Esophagus muscularis mucosa (tissue), 4 donors: Measurements from ENCODE around the gene SLC4A5. TPM values are rescaled to one million over a fixed set of nuclear protein-coding genes. Genes with fewer than 3 reads are reported as not detected.
"Not testable (repeated sequence)": the region's sequence is repeated elsewhere in the genome, so short reads cannot be mapped to it uniquely, and the experiment has no call there.

Source experiments
- DNase-seq: peaks from one replicate; pipeline ENCODE4 v3.0.0-alpha.2; 2017; ENCODE audit errors: extremely low spot score
- H3K27ac ChIP-seq, 4 donors: fragments of 200-600 bp; sonication (generic); replicated peaks in 1 of 4; 1 replicate in 3 of 4; 2 replicates in 1 of 4; pipeline ENCODE4 v1.5.1; 2016 to 2019; ENCODE audit warnings: mild to moderate bottlenecking in 1 of 4
- H3K27me3 ChIP-seq, 4 donors: fragments of 200-600 bp; sonication (generic); one replicate each; pipeline versions ENCODE4 v1.5.1 to v1.6.0; 2016 to 2019
- H3K36me3 ChIP-seq, 4 donors: fragments of 200-600 bp; sonication (generic); one replicate each; pipeline ENCODE4 v1.5.1; 2016 to 2019
- H3K4me1 ChIP-seq, 4 donors: fragments of 200-600 bp; sonication (generic); one replicate each; pipeline ENCODE4 v1.5.1; 2016 to 2019
- H3K4me3 ChIP-seq, 4 donors: fragments of 200-600 bp; sonication (generic); 1 replicate in 2 of 4; 2 replicates in 2 of 4; pipeline ENCODE4 v1.5.1; 2016 to 2019; ENCODE audit warnings: mild to moderate bottlenecking in 4 of 4, moderate library complexity in 1 of 4
- H3K9me3 ChIP-seq, 4 donors: fragments of 200-600 bp; sonication (generic); 1 replicate in 3 of 4; 2 replicates in 1 of 4; pipeline ENCODE4 v1.5.1; 2016 to 2019
- CTCF ChIP-seq, 3 experiments: fragments of 200-600 bp in 2 of 3; fragments of 450-650 bp in 1 of 3; sonication (generic) in 2 of 3; IDR thresholded peaks; one replicate each; pipeline ENCODE4 v1.5.1; 2017 to 2019; ENCODE audit warnings: antibody characterized with exemption in 3 of 3, mild to moderate bottlenecking in 2 of 3, moderate library complexity in 1 of 3
- EP300 ChIP-seq: sonication (generic); formaldehyde crosslinking; IDR thresholded peaks from one replicate; pipeline ENCODE4 v1.6.1; 2017; ENCODE audit warnings: antibody characterized with exemption
- POLR2A ChIP-seq: fragments of 450-650 bp; IDR thresholded peaks from one replicate; pipeline ENCODE4 v1.6.1; 2017; ENCODE audit warnings: antibody characterized with exemption, moderate library complexity, mild to moderate bottlenecking, low read depth
- POLR2AphosphoS5 ChIP-seq, 2 donors: sonication (generic); formaldehyde crosslinking; IDR thresholded peaks; one replicate each; pipeline ENCODE4 v1.6.1; 2017; ENCODE audit warnings: antibody characterized with exemption in 2 of 2
- WGBS: methylation state at CpG from one replicate; pipeline ENCODE4 v1.1.5; 2018; 5-methylcytosine and 5-hydroxymethylcytosine counted together
- intact Hi-C: fragments of 100-400 bp; cut with DNase I; formaldehyde crosslinking; loops from one replicate; pipeline ENCODE4 v1.15.1; 2023
- total RNA-seq, 4 donors: library from RNA; depleted of rRNA; stranded (reverse); fragments of >200 nt; gene quantifications; one replicate each; pipeline versions ENCODE4 v1.1.0 to v1.2.1, GENCODE V29; 2016

The SLC4A5 gene
- total RNA-seq, 4 donors from 2014 or later, result 0.50 to 1.8 (median 1.4) TPM

- TF ChIP-seq EP300, result no peak
- TF ChIP-seq POLR2AphosphoS5 (IDR thresholded peaks at IDR 0.05), result no peak
- TF ChIP-seq CTCF (IDR thresholded peaks at IDR 0.05), result no peak
- TF ChIP-seq POLR2A, result no peak
- Histone ChIP-seq H3K9me3 (no peaks in the 10 kb centered on the region), H3K27me3 (no peaks in the 10 kb centered on the region), H3K4me3 (no peak overlapping the region), H3K4me1 (no peaks in the 10 kb centered on the region), H3K27ac (no peak overlapping the region), H3K36me3 (peaks cover 45 to 83% (median 66%) of the 10 kb centered on the region in 4 donors)
- intact Hi-C loops, result no loop called here
- no peak for DNase-seq
These were observed 14.4 kb upstream of the SLC4A5 start for GRCh38 chr2:74357627-74358026.

- H3K4me3 ChIP-seq, result no peak overlapping the region
- 93% methylated on average over 4 of the region's 4 CpGs for WGBS
- TF ChIP-seq EP300 (no peak), POLR2AphosphoS5 (IDR thresholded peaks at IDR 0.05) (no peak), CTCF (IDR thresholded peaks at IDR 0.05) (no peak), POLR2A (no peak)
- intact Hi-C loops, result no loop called here
- peaks cover 0 to 12% (median 0%) of the 10 kb centered on the region in 4 donors for H3K36me3 ChIP-seq
- H3K9me3 ChIP-seq, result no peaks in the 10 kb centered on the region
- H3K4me1 ChIP-seq, result no peaks in the 10 kb centered on the region
- no peak overlapping the region for H3K27ac ChIP-seq
- H3K27me3 ChIP-seq, result no peaks in the 10 kb centered on the region
- DNase-seq, result no peak
These were observed 6.7 kb upstream of the SLC4A5 start for GRCh38 chr2:74349889-74350288.

GRCh38 chr2:74347742-74348141 is 4.5 kb upstream of the SLC4A5 start:
- Histone ChIP-seq H3K27ac (no peak overlapping the region), H3K4me3 (no peak overlapping the region), H3K4me1 (no peaks in the 10 kb centered on the region), H3K36me3 (no peaks in the 10 kb centered on the region), H3K9me3 (no peaks in the 10 kb centered on the region), H3K27me3 (no peaks in the 10 kb centered on the region)
- TF ChIP-seq CTCF (IDR thresholded peaks at IDR 0.05), result no peak
- TF ChIP-seq POLR2AphosphoS5 (IDR thresholded peaks at IDR 0.05), result no peak
- TF ChIP-seq EP300, result no peak
- no peak for TF ChIP-seq POLR2A
- intact Hi-C loops, result no loop called here
- no peak for DNase-seq
- 98% methylated on average over 3 of the region's 3 CpGs for WGBS

- Histone ChIP-seq H3K9me3 (no peaks in the 10 kb centered on the region), H3K36me3 (no peaks in the 10 kb centered on the region), H3K27me3 (no peaks in the 10 kb centered on the region), H3K27ac (no peak overlapping the region), H3K4me3 (no peak overlapping the region), H3K4me1 (no peaks in the 10 kb centered on the region)
- intact Hi-C loops, result no loop called here
- TF ChIP-seq POLR2AphosphoS5 (IDR thresholded peaks at IDR 0.05) (no peak), CTCF (IDR thresholded peaks at IDR 0.05) (no peak), POLR2A (no peak), EP300 (no peak)
- WGBS, result 93% methylated on average over 1 of the region's 1 CpG
- no peak for DNase-seq
These were observed 4.1 kb upstream of the SLC4A5 start for GRCh38 chr2:74347303-74347702.

- H3K9me3 ChIP-seq, result no peaks in the 10 kb centered on the region
- no peaks in the 10 kb centered on the region for H3K27me3 ChIP-seq
- no peak for DNase-seq
- intact Hi-C loops, result no loop called here
- H3K4me3 ChIP-seq, result no peak overlapping the region
- no peak overlapping the region for H3K27ac ChIP-seq
- no peaks in the 10 kb centered on the region for H3K36me3 ChIP-seq
- TF ChIP-seq EP300, result no peak
- no peak for TF ChIP-seq CTCF (IDR thresholded peaks at IDR 0.05)
- TF ChIP-seq POLR2A, result no peak
- TF ChIP-seq POLR2AphosphoS5 (IDR thresholded peaks at IDR 0.05), result no peak
- 74% methylated on average over 8 of the region's 8 CpGs for WGBS
- H3K4me1 ChIP-seq, result no peaks in the 10 kb centered on the region
These were observed 2.2 kb upstream of the SLC4A5 start for GRCh38 chr2:74345272-74345943.

- intact Hi-C loops, result loop anchor here (5.0 to 10.0 kb wide), 3 partner anchors 59 to 511 kb away; partner anchors contain the start of gene STAMBP
- not testable (repeated sequence) for H3K27me3 ChIP-seq
- 78% methylated on average over 2 of the region's 2 CpGs for WGBS
These were observed 7.0 kb downstream of the SLC4A5 start for GRCh38 chr2:74336227-74336626.

More at GRCh38 chr2:74336227-74336626, 7.0 kb downstream of the SLC4A5 start:
- not testable (repeated sequence) for H3K9me3 ChIP-seq, H3K27ac ChIP-seq, H3K4me1 ChIP-seq, H3K4me3 ChIP-seq, DNase-seq
- H3K36me3 ChIP-seq, result peaks cover 3 to 26% (median 9%) of the 10 kb centered on the region in 4 donors
